GM23248 (cell line): ENCODE measurements around the gene GATAD2A. TPM values are rescaled to one million over a fixed set of nuclear protein-coding genes. Genes with fewer than 3 reads are reported as not detected.

Experiments
- DNase-seq: peaks from one replicate; pipeline ENCODE4 v3.0.0-alpha.2; 2015
- H2AFZ ChIP-seq: fragments of 200-600 bp; sonication (generic); 2 replicates; pipeline ENCODE4 v1.6.1; 2016; ENCODE audit warnings: antibody characterized with exemption
- H3F3A ChIP-seq: fragments of 200-600 bp; sonication (generic); 2 replicates; pipeline ENCODE4 v1.6.1; 2016; ENCODE audit warnings: mild to moderate bottlenecking, antibody characterized with exemption, mixed run types; ENCODE audit not compliant: insufficient read depth
- H3K27ac ChIP-seq: fragments of 200-600 bp; sonication (generic); 2 replicates; pipeline ENCODE4 v1.5.1; 2016; ENCODE audit warnings: mild to moderate bottlenecking
- H3K27me3 ChIP-seq: fragments of 200-600 bp; sonication (generic); replicated peaks from 2 replicates; pipeline ENCODE4 v1.6.1; 2016; ENCODE audit warnings: mild to moderate bottlenecking; ENCODE audit not compliant: insufficient read depth
- H3K36me3 ChIP-seq: fragments of 200-600 bp; sonication (generic); 2 replicates; pipeline ENCODE4 v1.6.1; 2016; ENCODE audit warnings: low read depth, mild to moderate bottlenecking
- H3K4me1 ChIP-seq: fragments of 200-600 bp; sonication (generic); 2 replicates; pipeline ENCODE4 v1.6.1; 2016; ENCODE audit warnings: mild to moderate bottlenecking; ENCODE audit not compliant: insufficient read depth
- H3K4me2 ChIP-seq: fragments of 200-600 bp; sonication (generic); one replicate; pipeline ENCODE4 v1.6.1; 2016; ENCODE audit warnings: mild to moderate bottlenecking; ENCODE audit not compliant: unreplicated experiment
- H3K4me3 ChIP-seq: fragments of 200-600 bp; sonication (generic); 2 replicates; pipeline ENCODE4 v1.5.1; 2016; ENCODE audit warnings: mild to moderate bottlenecking
- H3K79me2 ChIP-seq: fragments of 200-600 bp; sonication (generic); 2 replicates; pipeline ENCODE4 v1.6.1; 2016; ENCODE audit warnings: mild to moderate bottlenecking; ENCODE audit not compliant: insufficient read depth
- H3K9ac ChIP-seq: fragments of 200-600 bp; sonication (generic); 2 replicates; pipeline ENCODE4 v1.6.1; 2016; ENCODE audit warnings: mild to moderate bottlenecking
- H3K9me2 ChIP-seq: fragments of 200-600 bp; sonication (generic); 2 replicates; pipeline ENCODE4 v1.6.1; 2016; ENCODE audit warnings: mixed run types, mild to moderate bottlenecking, moderate library complexity; ENCODE audit not compliant: insufficient read depth
- H3K9me3 ChIP-seq: fragments of 200-600 bp; sonication (generic); one replicate; pipeline ENCODE4 v1.6.1; 2017; ENCODE audit warnings: low read depth
- H4K20me1 ChIP-seq: fragments of 200-600 bp; sonication (generic); 2 replicates; pipeline ENCODE4 v1.6.0; 2016; ENCODE audit not compliant: insufficient read depth
- EZH2 ChIP-seq: fragments of 200-600 bp; sonication (generic); IDR thresholded peaks from 2 replicates; pipeline ENCODE4 v1.6.1; 2018; ENCODE audit warnings: antibody characterized with exemption, mild to moderate bottlenecking; ENCODE audit not compliant: insufficient read depth, poor library complexity, severe bottlenecking
- EZH2phosphoT487 ChIP-seq: fragments of 200-600 bp; sonication (generic); IDR thresholded peaks from 2 replicates; pipeline ENCODE4 v1.6.1; 2018; ENCODE audit warnings: antibody characterized with exemption, moderate library complexity, mild to moderate bottlenecking, low read depth; ENCODE audit not compliant: insufficient read depth
- WGBS, 2 experiments: methylation state at CpG; one replicate each; pipeline ENCODE4 v1.1.6; 2015 to 2017; ENCODE audit warnings: low lambda C conversion rate in 2 of 2, low coverage in 1 of 2; ENCODE audit errors: missing lambda C conversion rate in 2 of 2; 5-methylcytosine and 5-hydroxymethylcytosine counted together
- in situ Hi-C: fragments of 300-500 bp; cut with MboI; formaldehyde crosslinking; loops from 2 replicates; pipeline ENCODE4 v1.15.0; 2020
- polyA plus RNA-seq: library from polyadenylated mRNA; unstranded; fragments of >200 nt; fragmentation: Nextera tagmentation; extraction: Ambion mirVana; gene quantifications from 2 replicates; pipeline ENCODE4 v1.2.1, GENCODE V29; 2016
- total RNA-seq: library from RNA; depleted of rRNA; stranded (reverse); fragments of >200 nt; shearing (Covaris generic); gene quantifications from 2 replicates; pipeline ENCODE4 v1.2.3, GENCODE V29; 2014; rRNA removed

The GATAD2A gene
- 42.7 and 52.1 TPM in 2 replicates for total RNA-seq
- 13.9 and 15.4 TPM in 2 replicates for polyA plus RNA-seq

GRCh38 chr19:19404879-19405860 is at the start of gene GATAD2A:
Gene GATAD2A, plus strand, starts transcription at chr19:19405675. Its CDS starts 59,671 bp downstream, at chr19:19465346.
- in situ Hi-C loops, result no loop called here
- no peak for TF ChIP-seq EZH2
- TF ChIP-seq EZH2phosphoT487, result no peak
- H3K9ac ChIP-seq, result peak within 1 kb of the TSS; percentile 91
- H3K4me3 ChIP-seq, result peak within 1 kb of the TSS; percentile 93
- peaks cover 62% of the 10 kb centered on the region for H3K4me1 ChIP-seq
- peak; percentile 98 for DNase-seq
- H3K9me2 ChIP-seq, result no peaks in the 10 kb centered on the region
- H3K9me3 ChIP-seq, result no peaks in the 10 kb centered on the region
- peak within 1 kb of the TSS; percentile 78 for H2AFZ ChIP-seq
- peak within 1 kb of the TSS; percentile 96 for H3K4me2 ChIP-seq
- H3K79me2 ChIP-seq, result peaks cover 73% of the 10 kb centered on the region
- H3K27me3 ChIP-seq, result no peaks in the 10 kb centered on the region
- 3 to 4% methylated on average over 51 to 72 of the region's 90 CpGs for WGBS, 2 experiments
- H3K27ac ChIP-seq, result peak within 1 kb of the TSS; percentile 99
- H3F3A ChIP-seq, result peaks cover 50% of the 10 kb centered on the region
- peaks cover 15% of the 10 kb centered on the region; the same call in 1 of the 2 replicates for H4K20me1 ChIP-seq
- no peaks in the 10 kb centered on the region for H3K36me3 ChIP-seq

GRCh38 chr19:19356500-19356899 is 49.0 kb upstream of the GATAD2A start:
- Histone ChIP-seq H3K4me1 (no peaks in the 10 kb centered on the region), H3K27ac (no peak overlapping the region), H3F3A (peaks cover 8% of the 10 kb centered on the region; the same call in 1 of the 2 replicates), H4K20me1 (no peaks in the 10 kb centered on the region), H3K36me3 (peaks cover under 1% of the 10 kb centered on the region; the same call in 1 of the 2 replicates), H2AFZ (no peak overlapping the region), H3K9me3 (no peaks in the 10 kb centered on the region), H3K4me2 (no peak overlapping the region), H3K79me2 (no peaks in the 10 kb centered on the region), H3K27me3 (no peaks in the 10 kb centered on the region), H3K4me3 (no peak overlapping the region), H3K9ac (no peak overlapping the region), H3K9me2 (no peaks in the 10 kb centered on the region)
- TF ChIP-seq EZH2, result no peak
- no peak for TF ChIP-seq EZH2phosphoT487
- in situ Hi-C loops, result no loop called here
- WGBS, 2 experiments, result 94 to 95% methylated on average over 9 to 11 of the region's 11 CpGs
- DNase-seq, result no peak

GRCh38 chr19:19356901-19357566 is 48.4 kb upstream of the GATAD2A start:
- no peaks in the 10 kb centered on the region for H4K20me1 ChIP-seq
- H3K27me3 ChIP-seq, result no peaks in the 10 kb centered on the region
- DNase-seq, result no peak
- in situ Hi-C loops, result no loop called here
- no peak overlapping the region for H3K4me2 ChIP-seq
- H3K79me2 ChIP-seq, result no peaks in the 10 kb centered on the region
- no peak overlapping the region for H3K9ac ChIP-seq
- no peak overlapping the region for H3K4me3 ChIP-seq
- 93 to 97% methylated on average over 11 to 13 of the region's 13 CpGs for WGBS, 2 experiments
- TF ChIP-seq EZH2phosphoT487 (no peak), EZH2 (no peak)
- H3K36me3 ChIP-seq, result no peaks in the 10 kb centered on the region; the same call in 1 of the 2 replicates
- H3K4me1 ChIP-seq, result no peaks in the 10 kb centered on the region
- no peak overlapping the region for H3K27ac ChIP-seq
- no peaks in the 10 kb centered on the region for H3K9me3 ChIP-seq
- no peaks in the 10 kb centered on the region for H3K9me2 ChIP-seq
- no peak overlapping the region for H2AFZ ChIP-seq
- peaks cover 8% of the 10 kb centered on the region; the same call in 1 of the 2 replicates for H3F3A ChIP-seq

- in situ Hi-C loops, result loop anchor here (10.0 kb wide), 1 partner anchor 134 kb away; no protein-coding TSS in a partner anchor
- Histone ChIP-seq H3K27ac (peak overlapping the region; percentile 17; the same call in 1 of the 2 replicates), H3K4me2 (no peak overlapping the region)
These were observed 44.3 kb upstream of the GATAD2A start for GRCh38 chr19:19361075-19361594.

More at GRCh38 chr19:19361075-19361594, 44.3 kb upstream of the GATAD2A start:
- TF ChIP-seq EZH2 (no peak), EZH2phosphoT487 (no peak)
- Histone ChIP-seq H3K36me3 (no peaks in the 10 kb centered on the region; the same call in 1 of the 2 replicates), H3K27me3 (no peaks in the 10 kb centered on the region), H3K79me2 (no peaks in the 10 kb centered on the region), H3K4me3 (no peak overlapping the region), H3K9me3 (no peaks in the 10 kb centered on the region), H3F3A (peaks cover 8% of the 10 kb centered on the region; the same call in 1 of the 2 replicates), H3K9ac (peak overlapping the region; percentile 47), H4K20me1 (no peaks in the 10 kb centered on the region), H2AFZ (peak overlapping the region; percentile 46), H3K9me2 (no peaks in the 10 kb centered on the region), H3K4me1 (no peaks in the 10 kb centered on the region)
- peak; percentile 90 for DNase-seq
- 3% methylated on average over 14 of the region's 14 CpGs for WGBS, 2 experiments
